K562 (cell line): ENCODE data around the gene SERTAD4. TPM values are rescaled to one million over a fixed set of nuclear protein-coding genes. Genes with fewer than 3 reads are reported as not detected.

Experiments
- ATAC-seq: fragments of 200-7000 bp; cut with Tn5 transposase; 3 replicates; pipeline ENCODE4 v1.9.1; 2020; ENCODE audit warnings: moderate library complexity
- BruUV-seq: library from RNA; stranded (reverse); fragments of 400-500 nt; replicated peaks from 2 replicates; lab custom pipeline; 2021; lab: Mats Ljungman, UMichigan
- CTCF ChIA-PET: fragments of 300-600 bp; formaldehyde crosslinking; extraction: SDS; loops from one replicate; lab custom pipeline; 2021; ENCODE audit warnings: low intra/inter-chr PET ratio; lab: Yijun Ruan, JAX
- POLR2A ChIA-PET: fragments of 300-600, 350-650 bp; sonication (Branson Sonifier 250); formaldehyde crosslinking; extraction: SDS; loops from one replicate; lab custom pipeline; 2021; ENCODE audit warnings: antibody characterized with exemption, inconsistent platforms; lab: Yijun Ruan, JAX
- DNase-seq, 4 experiments: peaks; one replicate each; pipeline versions ENCODE4 v3.0.0 to v3.0.0-alpha.2; 2011 to 2018; ENCODE audit warnings: low spot score in 3 of 4, mixed read lengths in 3 of 4; ENCODE audit errors: extremely low read depth in 1 of 4
- FAIRE-seq: peaks from 2 replicates; lab custom pipeline; 2011; peaks lifted over from hg19 to GRCh38; lab: Jason Lieb, UNC
- H2AFZ ChIP-seq: 2 replicates; pipeline ENCODE4 v1.6.0; 2011; ENCODE audit warnings: low read depth, low read length, control low read depth, inconsistent platforms
- H3K27ac ChIP-seq: fragments of 200-600 bp; 3 replicates; pipeline ENCODE4 v1.8.0; 2011; ENCODE audit warnings: low read depth, mild to moderate bottlenecking, control low read depth, inconsistent platforms, low read length, moderate library complexity, mixed read lengths; ENCODE audit errors: extremely low read depth
- H3K27me3 ChIP-seq, 2 experiments: fragments of 300-600 bp in 1 of 2; 2 replicates in 1 of 2; 3 replicates in 1 of 2; pipeline versions ENCODE4 v1.6.0 to v1.8.0; 2011; ENCODE audit warnings: inconsistent platforms in 2 of 2, low read length in 2 of 2, mild to moderate bottlenecking in 1 of 2, mixed read lengths in 1 of 2, moderate library complexity in 1 of 2; ENCODE audit not compliant: control insufficient read depth in 2 of 2, insufficient read depth in 2 of 2
- H3K36me3 ChIP-seq: fragments of 300-600 bp; 3 replicates; pipeline ENCODE4 v1.8.0; 2011; ENCODE audit warnings: mild to moderate bottlenecking, low read length, inconsistent platforms; ENCODE audit not compliant: control insufficient read depth, insufficient read depth
- H3K4me1 ChIP-seq, 2 experiments: fragments of 200-600 bp in 1 of 2; replicated peaks in 1 of 2; 2 replicates in 1 of 2; 3 replicates in 1 of 2; pipeline versions ENCODE4 v1.5.1 to v1.8.0; 2011; ENCODE audit warnings: inconsistent platforms in 2 of 2, low read length in 2 of 2, mild to moderate bottlenecking in 1 of 2, mixed read lengths in 1 of 2, moderate library complexity in 1 of 2; ENCODE audit not compliant: control insufficient read depth in 2 of 2, insufficient read depth in 2 of 2
- H3K4me2 ChIP-seq: 2 replicates; pipeline ENCODE4 v1.6.1; 2011; ENCODE audit warnings: low read length, control low read depth, inconsistent platforms, mixed read lengths; ENCODE audit not compliant: insufficient read depth
- H3K4me3 ChIP-seq: fragments of 200-600 bp; sonication (generic), shearing (Covaris generic); 2 replicates; pipeline ENCODE4 v1.5.1; 2016; ENCODE audit warnings: control low read depth, inconsistent platforms
- H3K79me2 ChIP-seq: fragments of 200-600 bp; 3 replicates; pipeline ENCODE4 v1.8.0; 2011; ENCODE audit warnings: low read length, inconsistent platforms; ENCODE audit not compliant: control insufficient read depth, insufficient read depth
- H3K9ac ChIP-seq, 2 experiments: 2 replicates each; pipeline versions ENCODE4 v1.6.0 to v1.6.1; 2011; ENCODE audit warnings: low read depth in 2 of 2, low read length in 2 of 2, control low read depth in 1 of 2, inconsistent platforms in 1 of 2, mild to moderate bottlenecking in 1 of 2, mixed read lengths in 1 of 2; ENCODE audit not compliant: insufficient read depth in 1 of 2
- H3K9me1 ChIP-seq: one replicate; pipeline ENCODE4 v1.6.0; 2011; ENCODE audit warnings: inconsistent platforms, mild to moderate bottlenecking, low read length, moderate library complexity; ENCODE audit not compliant: control insufficient read depth, insufficient read depth
- H3K9me3 ChIP-seq: replicated peaks from 2 replicates; pipeline ENCODE4 v1.5.1; 2011; ENCODE audit warnings: low read depth, low read length, inconsistent platforms; ENCODE audit not compliant: control insufficient read depth, insufficient read depth
- H4K20me1 ChIP-seq: replicated peaks from 2 replicates; pipeline ENCODE4 v1.6.1; 2011; ENCODE audit warnings: low read length, inconsistent platforms, mixed read lengths; ENCODE audit not compliant: control insufficient read depth, insufficient read depth
- GTF2B ChIP-seq: IDR thresholded peaks from 2 replicates; pipeline ENCODE4 v1.6.1; 2011; ENCODE audit not compliant: insufficient read length; ENCODE audit errors: extremely low read depth
- HMBOX1 ChIP-seq: sonication (generic); IDR thresholded peaks from 2 replicates; pipeline ENCODE4 v1.6.1; 2016
- KAT2B ChIP-seq: IDR thresholded peaks from one replicate; pipeline ENCODE4 v1.6.1; 2012; ENCODE audit warnings: low read depth, mild to moderate bottlenecking, control low read depth, inconsistent platforms, low read length, moderate library complexity
- PHF20 ChIP-seq: fragments of 450-650 bp; IDR thresholded peaks from 2 replicates; pipeline ENCODE4 v1.6.1; 2018; ENCODE audit not compliant: partially characterized antibody
- SIN3A ChIP-seq, 2 experiments: fragments of 150-350 bp in 1 of 2; IDR thresholded peaks; 2 replicates each; pipeline ENCODE4 v1.6.1; 2011 to 2016; ENCODE audit warnings: borderline replicate concordance in 2 of 2, low read depth in 2 of 2, low read length in 2 of 2, mild to moderate bottlenecking in 2 of 2, moderate library complexity in 2 of 2; ENCODE audit not compliant: control insufficient read depth in 1 of 2
- TFE3 ChIP-seq: fragments of 450-650 bp; formaldehyde crosslinking; IDR thresholded peaks from 2 replicates; pipeline ENCODE4 v1.4.0; 2020; ENCODE audit warnings: mild to moderate bottlenecking, mixed read lengths
- ZNF24 ChIP-seq: fragments of 450-650 bp; IDR thresholded peaks from 2 replicates; pipeline ENCODE4 v1.6.1; 2016
- WGBS: fragments of 100-300 bp; shearing (Covaris generic); methylation state at CpG from one replicate; pipeline ENCODE4 v1.1.6; 2016; ENCODE audit warnings: low coverage, mixed read lengths; ENCODE audit not compliant: insufficient coverage; ENCODE audit errors: missing lambda C conversion rate; 5-methylcytosine and 5-hydroxymethylcytosine counted together
- in situ Hi-C: fragments of 300-500 bp; cut with MboI; formaldehyde crosslinking; loops from 4 replicates; pipeline ENCODE4 v1.15.0; 2018; ENCODE audit warnings: inconsistent platforms, mixed read lengths
- intact Hi-C: fragments of 100-400 bp; cut with micrococcal nuclease; formaldehyde crosslinking; loops from 2 replicates; pipeline ENCODE4 v1.14.2; 2022
- polyA plus RNA-seq, 8 experiments: library from polyadenylated mRNA; depleted of rRNA in 4 of 8; stranded (reverse) in 5 of 8; unstranded in 3 of 8; fragments of >200 nt; fragmentation: Nextera tagmentation in 2 of 8; fragmentation: Illumina TruSeq in 1 of 8; extraction: Ambion mirVana in 2 of 8; extraction: Trizol in 1 of 8; gene quantifications; 2 replicates each; pipeline versions ENCODE4 v1.2.1 to v1.2.3, GENCODE V29; 2011 to 2014; ENCODE audit warnings: inconsistent platforms in 1 of 8, missing spikeins in 1 of 8
- total RNA-seq, 7 experiments: library from RNA; depleted of rRNA in 6 of 7; stranded (reverse); fragments of >200 nt in 6 of 7; fragmentation: Illumina TruSeq in 2 of 7; extraction: Trizol in 2 of 7; gene quantifications; 2 replicates each; pipeline versions ENCODE4 v1.2.1 to v1.2.3, GENCODE V29; 2011 to 2021; ENCODE audit warnings: low replicate concordance in 1 of 7

Gene SERTAD4
- total and polyA plus RNA-seq, 9 of the 15 experiments (the other 6 are each of a cell fraction or from before 2014, with no cell fraction given): not detected

GRCh38 chr1:210198840-210199239 lies 33.8 kb upstream of the SERTAD4 start:
- no peak for TF ChIP-seq PHF20
- TF ChIP-seq HMBOX1: no peak
- TF ChIP-seq KAT2B: no peak
- TF ChIP-seq GTF2B: no peak
- no peak for TF ChIP-seq SIN3A (IDR thresholded peaks at IDR 0.05; ENCODE audit: borderline replicate concordance in 2 of 2, control insufficient read depth in 1 of 2, low read depth in 2 of 2, low read length in 2 of 2)
- TF ChIP-seq TFE3 (CRISPR knock-in tag): peak; percentile 57
- TF ChIP-seq ZNF24: no peak
- Histone ChIP-seq H3K27ac (no peak overlapping the region), H3K4me3 (no peak overlapping the region), H3K9me1 (no peaks in the 10 kb centered on the region), H3K36me3 (no peaks in the 10 kb centered on the region), H3K9me3 (no peaks in the 10 kb centered on the region), H3K27me3 (no peaks in the 10 kb centered on the region), H3K9ac (no peak overlapping the region), H4K20me1 (no peaks in the 10 kb centered on the region), H3K4me1 (no peaks in the 10 kb centered on the region), H2AFZ (no peak overlapping the region), H3K4me2 (no peak overlapping the region), H3K79me2 (no peaks in the 10 kb centered on the region)
- ChIA-PET POLR2A (no interaction called here), CTCF (no interaction called here)
- no peak for ATAC-seq
- DNase-seq: no peak
- FAIRE-seq: no peak
- in situ Hi-C loops (no loop called here), intact Hi-C loops (no loop called here)
- 0% methylated on average over 3 of the region's 3 CpGs for WGBS
- BruUV-seq: no TSS peak
